ENCODE results near the gene AQP3. TPM values are rescaled to one million over a fixed set of nuclear protein-coding genes. Genes with fewer than 3 reads are reported as not detected.

AQP3 gene
- total and polyA plus RNA-seq, 9 of the 15 experiments (the other 6 are each of a cell fraction or from before 2014, with no cell fraction given) = 4.2 to 31.5 (median 17.6) TPM

DNA sequence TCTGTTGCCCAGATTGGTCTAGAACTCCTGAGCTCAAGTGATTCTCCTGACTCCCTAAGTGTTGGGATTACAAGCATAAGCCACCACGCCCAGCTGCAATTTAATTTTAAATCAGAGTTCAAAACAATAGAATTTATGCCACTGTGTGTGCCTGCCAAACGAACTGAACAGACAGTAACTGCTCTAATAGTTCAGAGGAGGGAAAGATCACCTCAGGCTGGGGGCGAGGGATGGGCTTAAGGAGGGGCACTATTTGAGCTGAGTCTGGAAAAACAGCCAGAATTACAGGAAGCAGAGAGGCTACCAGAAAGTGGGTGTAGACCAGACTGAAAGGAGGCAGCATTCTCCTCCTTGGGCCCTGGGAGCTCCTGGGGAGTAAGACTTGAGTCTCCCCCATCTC lies 14.1 kb upstream of the AQP3 start (continued):
- no peak for TF ChIP-seq HSF4 (CRISPR knock-in tag; IDR thresholded peaks at IDR 0.05; ENCODE audit: borderline replicate concordance)
- no peak for TF ChIP-seq CAMTA2 (CRISPR knock-in tag; conservative IDR thresholded peaks at IDR 0.05)
- no peak for TF ChIP-seq NELFE (IDR thresholded peaks at IDR 0.05; ENCODE audit: insufficient read depth, insufficient read length)
- no peak for TF ChIP-seq SAP30 (IDR thresholded peaks at IDR 0.05; ENCODE audit: borderline replicate concordance, insufficient read depth, low read depth, low read length, poor library complexity, severe bottlenecking)
- no peak for TF ChIP-seq ZKSCAN3 (CRISPR knock-in tag; IDR thresholded peaks at IDR 0.05)
- no peak for TF ChIP-seq COPS2 (conservative IDR thresholded peaks at IDR 0.05)
- TF ChIP-seq PURB (CRISPR knock-in tag; IDR thresholded peaks at IDR 0.05; ENCODE audit: low read depth) = no peak
- TF ChIP-seq ZNF347 (CRISPR knock-in tag; IDR thresholded peaks at IDR 0.05; ENCODE audit: low read depth) = no peak
- TF ChIP-seq, protein P1, sequence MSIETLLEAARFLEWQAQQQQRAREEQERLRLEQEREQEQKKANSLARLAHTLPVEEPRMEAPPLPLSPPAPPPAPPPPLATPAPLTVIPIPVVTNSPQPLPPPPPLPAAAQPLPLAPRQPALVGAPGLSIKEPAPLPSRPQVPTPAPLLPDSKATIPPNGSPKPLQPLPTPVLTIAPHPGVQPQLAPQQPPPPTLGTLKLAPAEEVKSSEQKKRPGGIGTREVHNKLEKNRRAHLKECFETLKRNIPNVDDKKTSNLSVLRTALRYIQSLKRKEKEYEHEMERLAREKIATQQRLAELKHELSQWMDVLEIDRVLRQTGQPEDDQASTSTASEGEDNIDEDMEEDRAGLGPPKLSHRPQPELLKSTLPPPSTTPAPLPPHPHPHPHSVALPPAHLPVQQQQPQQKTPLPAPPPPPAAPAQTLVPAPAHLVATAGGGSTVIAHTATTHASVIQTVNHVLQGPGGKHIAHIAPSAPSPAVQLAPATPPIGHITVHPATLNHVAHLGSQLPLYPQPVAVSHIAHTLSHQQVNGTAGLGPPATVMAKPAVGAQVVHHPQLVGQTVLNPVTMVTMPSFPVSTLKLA (conservative IDR thresholded peaks at IDR 0.05) = no peak
- no peak for TF ChIP-seq ZNF445 (CRISPR knock-in tag; IDR thresholded peaks at IDR 0.05; ENCODE audit: low read depth)
- TF ChIP-seq TEAD1 (CRISPR knock-in tag; IDR thresholded peaks at IDR 0.05) = no peak

Measured in K562 (cell line).